ENCODE results near the gene PRPF4. TPM values are rescaled to one million over a fixed set of nuclear protein-coding genes. Genes with fewer than 3 reads are reported as not detected.
"Not testable (repeated sequence)": the region's sequence is repeated elsewhere in the genome, so short reads cannot be mapped to it uniquely, and the experiment has no call there.

The PRPF4 gene
- total RNA-seq, 1 donor from 2014 or later, result 23.7 TPM

DNA sequence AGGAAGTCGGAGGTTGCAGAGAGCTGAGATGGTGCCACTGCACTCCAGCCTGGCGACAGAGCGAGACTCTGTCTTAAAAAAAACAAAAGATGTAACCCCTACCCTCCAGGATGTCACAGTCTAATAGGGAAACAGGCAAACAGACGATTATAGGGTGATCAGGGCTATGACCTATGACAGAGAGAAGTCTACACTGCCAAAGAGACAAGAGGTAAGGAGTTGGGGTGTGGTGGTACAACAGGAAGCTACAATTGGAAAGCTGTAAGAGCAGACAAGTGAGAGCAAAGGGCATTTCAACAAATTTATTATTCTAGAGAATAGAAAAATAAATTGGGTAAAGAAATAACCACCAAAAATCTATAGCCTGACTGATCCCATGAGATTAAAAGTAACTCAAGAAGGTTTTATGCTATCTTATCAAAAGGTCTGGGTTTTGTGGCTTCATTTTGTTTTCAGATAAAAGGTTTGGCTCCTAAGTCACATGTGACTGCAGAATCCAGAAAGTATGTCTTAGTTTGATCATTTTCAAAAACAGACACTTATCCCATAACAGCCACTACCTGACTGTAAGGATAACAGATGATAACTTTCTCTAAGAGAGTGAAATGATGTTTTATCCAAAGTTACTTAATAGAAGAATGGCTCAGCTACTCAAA, 7.4 kb upstream of the PRPF4 start:
- no peak for DNase-seq (ENCODE audit: extremely low read depth, low read depth, low spot score)

DNA sequence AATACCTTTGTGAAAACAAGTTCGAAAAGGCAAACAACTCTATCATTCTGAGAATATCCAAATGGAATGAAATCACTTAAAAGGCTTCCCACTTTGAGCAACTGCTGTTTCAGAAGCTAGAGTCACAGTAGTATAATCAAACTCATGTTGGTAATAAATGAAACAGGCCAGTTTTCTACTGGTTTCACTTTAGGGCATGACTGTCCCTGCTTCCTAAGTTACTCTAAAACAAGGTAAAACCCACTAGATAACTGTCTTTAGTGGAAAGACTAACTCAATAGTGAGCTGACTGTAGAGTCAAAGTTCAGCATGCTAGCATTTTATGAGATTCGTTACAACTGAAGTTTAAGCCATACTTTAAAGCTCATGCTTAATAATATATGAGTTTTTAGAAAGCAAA, 6.1 kb upstream of the PRPF4 start:
- no peak for DNase-seq (ENCODE audit: extremely low read depth, low read depth, low spot score)

- no peak for DNase-seq (ENCODE audit: extremely low read depth, low read depth, low spot score)
These were observed 5.6 kb upstream of the PRPF4 start for GRCh38 chr9:113269871-113270270.

DNA sequence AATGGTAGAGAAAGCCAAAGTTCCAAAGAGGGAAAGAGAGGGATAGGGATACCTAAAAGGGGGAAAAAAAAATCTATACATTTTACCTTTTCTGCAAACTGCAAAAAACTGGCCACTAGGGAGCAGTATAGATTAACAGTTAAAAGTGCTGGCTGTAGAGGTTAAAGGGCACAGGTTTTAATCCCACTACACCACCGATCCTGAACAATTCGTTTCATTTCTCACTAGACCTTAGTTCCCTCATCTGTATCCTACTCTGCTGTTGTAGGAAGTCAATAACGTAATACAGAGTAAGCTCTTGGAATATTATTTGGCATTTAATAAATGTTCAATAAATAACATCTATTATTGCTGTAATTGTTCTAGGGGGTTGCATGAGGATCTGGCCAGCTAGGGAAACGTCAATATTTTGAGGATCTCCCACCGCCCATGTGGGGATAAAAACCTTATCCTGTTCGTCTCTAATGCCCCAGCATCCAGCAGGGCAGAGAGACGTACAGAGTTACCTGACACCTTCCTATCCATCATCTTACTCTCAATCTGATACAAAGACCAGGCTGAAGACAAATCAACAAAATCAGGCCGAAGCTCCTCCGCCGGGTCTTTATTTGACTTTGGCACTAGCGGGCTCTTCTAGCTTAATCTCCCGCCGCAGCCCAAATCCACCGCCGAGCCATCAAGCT, 843 bp upstream of the PRPF4 start:
- peak; percentile 39 for DNase-seq (ENCODE audit: extremely low read depth, low read depth, low spot score)

DNA sequence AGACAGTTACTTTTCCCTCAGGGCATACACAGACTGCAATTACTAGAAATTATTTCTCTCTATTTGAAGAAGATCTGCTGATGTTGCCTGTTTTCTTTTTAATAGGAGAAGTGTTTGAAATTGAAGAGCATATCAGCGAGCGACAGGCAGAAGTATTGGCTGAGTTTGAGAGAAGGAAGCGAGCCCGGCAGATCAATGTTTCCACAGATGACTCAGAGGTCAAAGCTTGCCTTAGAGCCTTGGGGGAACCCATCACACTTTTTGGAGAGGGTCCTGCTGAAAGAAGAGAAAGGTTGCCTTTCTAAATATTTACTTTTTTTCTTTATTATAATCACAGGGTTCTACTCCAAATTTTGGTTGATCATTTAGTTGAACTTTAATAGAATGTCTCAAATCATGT, 3.4 kb downstream of the PRPF4 start:
- DNase-seq (ENCODE audit: extremely low read depth, low read depth, low spot score), result no peak

GRCh38 chr9:113281356-113281755, 5.9 kb downstream of the PRPF4 start:
- DNase-seq (ENCODE audit: extremely low read depth, low read depth, low spot score), result no peak

DNA sequence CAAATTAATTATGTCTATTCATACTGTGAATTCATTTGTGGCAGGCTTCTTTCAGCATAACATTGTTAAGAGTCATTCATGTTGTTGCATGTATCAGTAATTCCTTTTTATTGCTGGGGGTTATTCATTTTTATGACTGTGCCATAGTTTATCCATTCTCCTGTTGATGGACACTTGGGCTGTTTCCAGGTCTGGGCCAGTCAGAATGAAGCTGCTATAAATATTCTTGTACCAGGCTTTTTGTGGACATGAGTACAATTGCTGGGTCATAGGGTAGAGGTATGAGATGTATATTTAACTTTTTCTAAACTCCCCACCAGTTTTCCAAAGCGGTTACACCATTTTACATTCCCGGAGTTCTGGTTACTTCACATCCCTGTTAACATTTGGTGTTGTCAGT, 13.6 kb downstream of the PRPF4 start:
- DNase-seq (ENCODE audit: extremely low read depth, low read depth, low spot score), result no peak

DNA sequence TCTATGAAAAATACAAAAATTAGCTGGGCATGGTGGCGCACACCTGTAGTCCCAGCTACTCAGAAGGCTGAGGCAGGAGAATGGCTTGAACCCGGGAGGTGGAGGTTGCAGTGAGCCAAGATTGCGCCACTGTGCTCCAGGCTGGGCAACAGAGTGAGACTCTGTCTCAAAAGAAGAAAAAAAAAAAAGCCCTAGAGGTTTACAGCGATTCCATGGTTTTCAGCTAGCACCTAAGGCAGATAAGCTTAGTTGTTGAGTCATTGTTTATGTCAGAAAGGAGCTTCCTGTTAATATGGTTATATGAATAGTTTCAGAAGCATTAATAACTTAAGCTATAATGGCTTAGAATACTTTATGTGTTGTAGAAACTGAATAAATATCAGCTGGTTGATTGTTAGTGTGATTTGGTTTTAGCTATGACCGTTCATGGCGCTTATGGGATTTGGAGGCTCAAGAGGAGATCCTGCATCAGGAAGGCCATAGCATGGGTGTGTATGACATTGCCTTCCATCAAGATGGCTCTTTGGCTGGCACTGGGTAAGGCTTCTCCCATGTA, 14.7 kb downstream of the PRPF4 start:
- DNase-seq (ENCODE audit: extremely low read depth, low read depth, low spot score), result no peak

DNA sequence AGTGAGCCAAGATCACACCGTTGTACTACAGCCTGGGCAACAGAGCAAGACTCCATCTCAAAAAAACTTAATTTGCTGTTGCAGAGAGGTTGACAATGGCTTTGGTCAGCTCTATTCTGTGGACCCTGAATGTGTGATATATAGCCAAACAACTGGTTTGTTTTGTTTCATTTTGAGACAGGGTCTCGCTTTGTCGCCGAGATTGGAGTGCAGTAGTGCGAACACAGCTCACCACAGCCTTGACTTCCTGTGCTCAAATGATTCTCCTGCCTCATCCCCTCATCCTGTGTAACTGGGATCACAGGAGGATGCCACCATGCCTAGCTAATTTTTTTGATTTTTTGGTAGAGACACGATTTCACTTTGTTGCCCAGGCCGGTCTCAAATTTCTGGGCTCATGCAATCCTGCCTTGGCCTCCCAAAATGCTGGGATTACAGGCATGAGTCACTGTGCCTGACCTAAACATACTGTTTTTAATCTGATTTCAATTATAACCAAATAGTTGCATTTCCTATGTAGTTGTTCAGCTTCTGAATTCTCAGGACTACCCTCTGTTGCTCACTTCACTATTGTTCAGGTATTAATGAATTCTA, 17.9 kb downstream of the PRPF4 start:
- DNase-seq (ENCODE audit: extremely low read depth, low read depth, low spot score), result no peak

GRCh38 chr9:113296247-113296646, 20.8 kb downstream of the PRPF4 start:
- not testable (repeated sequence) for DNase-seq (ENCODE audit: extremely low read depth, low read depth, low spot score)

GRCh38 chr9:113296796-113297558, 21.5 kb downstream of the PRPF4 start:
- DNase-seq (ENCODE audit: extremely low read depth, low read depth, low spot score), result no peak

- DNase-seq (ENCODE audit: extremely low read depth, low read depth, low spot score), result no peak
These were observed 22.9 kb downstream of the PRPF4 start for GRCh38 chr9:113298311-113298710.

GRCh38 chr9:113298924-113299770, 23.7 kb downstream of the PRPF4 start:
- DNase-seq (ENCODE audit: extremely low read depth, low read depth, low spot score), result no peak

- no peak for DNase-seq (ENCODE audit: extremely low read depth, low read depth, low spot score)
These were observed 24.4 kb downstream of the PRPF4 start for GRCh38 chr9:113299800-113300292.

DNA sequence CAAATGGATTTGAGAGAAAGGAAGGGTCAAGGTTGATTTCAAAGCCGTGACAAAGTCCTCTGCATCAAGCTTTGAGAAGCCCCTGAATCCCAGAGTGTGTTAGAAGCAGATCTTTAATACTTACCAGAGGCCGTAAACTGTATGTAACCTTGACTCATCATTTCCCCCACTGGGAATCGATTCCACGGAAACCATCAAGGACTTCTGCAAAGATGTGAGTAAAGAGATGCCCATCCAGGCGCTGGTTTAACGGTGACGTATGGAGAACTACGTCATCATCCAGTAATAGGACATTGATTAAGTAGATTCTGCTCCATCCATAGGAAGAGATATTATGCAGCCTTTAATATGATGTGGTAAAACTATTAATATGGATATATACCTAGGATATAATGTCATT, 26.1 kb downstream of the PRPF4 start:
- no peak for DNase-seq (ENCODE audit: extremely low read depth, low read depth, low spot score)

- no peak for DNase-seq (ENCODE audit: extremely low read depth, low read depth, low spot score)
These were observed 27.4 kb downstream of the PRPF4 start, which contains the start of gene RNF183 for GRCh38 chr9:113302792-113303418. TSS of gene RNF183 (minus strand) at chr9:113303376. CDS start at chr9:113298184, 5,192 bp downstream.

GRCh38 chr9:113306566-113306965, 31.1 kb downstream of the PRPF4 start:
- DNase-seq (ENCODE audit: extremely low read depth, low read depth, low spot score), result no peak

DNA sequence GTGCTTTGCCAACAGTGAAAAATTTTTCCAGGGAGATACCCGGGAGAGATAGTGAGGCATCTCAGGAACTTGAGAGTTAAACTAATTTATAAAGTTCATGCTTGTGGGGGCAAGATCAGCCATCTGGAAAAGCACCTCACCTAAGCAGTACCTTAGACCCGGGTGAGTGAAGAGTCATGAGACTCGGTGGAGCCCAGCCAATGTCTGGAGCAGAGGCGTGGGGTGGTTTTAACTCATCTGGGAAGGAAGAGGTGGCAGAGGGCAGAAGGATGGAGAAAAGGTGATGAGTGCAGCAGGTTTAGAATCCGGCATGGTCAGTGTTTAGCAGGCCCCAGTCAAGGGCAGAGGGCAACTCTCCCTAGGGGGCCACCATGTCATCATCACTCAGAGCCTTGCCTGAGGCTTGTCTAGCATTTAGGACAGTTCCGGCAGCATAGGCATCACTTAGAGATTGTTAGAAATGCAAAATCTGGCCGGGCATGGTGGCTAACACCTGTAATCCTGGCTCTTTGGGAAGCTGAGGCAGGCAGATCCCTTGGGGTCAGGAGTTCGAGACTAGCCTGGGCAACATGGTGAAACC, 32.0 kb downstream of the PRPF4 start:
- no peak for DNase-seq (ENCODE audit: extremely low read depth, low read depth, low spot score)

- DNase-seq (ENCODE audit: extremely low read depth, low read depth, low spot score), result no peak
These were observed 33.9 kb downstream of the PRPF4 start for GRCh38 chr9:113309204-113309813.

All from glomerular endothelial cell (primary cell).